Measurements from ENCODE around the gene CTSE.

GRCh38 chr1:205994346-205994745, 29.3 kb downstream of the CTSE start:
- TF ChIP-seq CTCF (IDR thresholded peaks at IDR 0.05) (no peak), POLR2A (IDR thresholded peaks at IDR 0.05; ENCODE audit: low read depth) (no peak)

Measured in esophagus muscularis mucosa (tissue), 3 donors.